PC-3 (cell line): Measurements from ENCODE around the gene DPYSL3.

Source experiments
- EZH2 ChIP-seq: fragments of 300-600 bp; sonication (generic); IDR thresholded peaks from one replicate; pipeline ENCODE4 v1.6.1; 2017; ENCODE audit warnings: antibody characterized with exemption, mild to moderate bottlenecking, low read length; ENCODE audit not compliant: unreplicated experiment
- TF ChIP-seq, protein P1 (sequence below): fragments of 300-600 bp; sonication (generic); conservative IDR thresholded peaks from 2 replicates; pipeline ENCODE4 v1.5.1; 2017; ENCODE audit warnings: antibody characterized with exemption, low read depth, mild to moderate bottlenecking, low read length

DNA sequence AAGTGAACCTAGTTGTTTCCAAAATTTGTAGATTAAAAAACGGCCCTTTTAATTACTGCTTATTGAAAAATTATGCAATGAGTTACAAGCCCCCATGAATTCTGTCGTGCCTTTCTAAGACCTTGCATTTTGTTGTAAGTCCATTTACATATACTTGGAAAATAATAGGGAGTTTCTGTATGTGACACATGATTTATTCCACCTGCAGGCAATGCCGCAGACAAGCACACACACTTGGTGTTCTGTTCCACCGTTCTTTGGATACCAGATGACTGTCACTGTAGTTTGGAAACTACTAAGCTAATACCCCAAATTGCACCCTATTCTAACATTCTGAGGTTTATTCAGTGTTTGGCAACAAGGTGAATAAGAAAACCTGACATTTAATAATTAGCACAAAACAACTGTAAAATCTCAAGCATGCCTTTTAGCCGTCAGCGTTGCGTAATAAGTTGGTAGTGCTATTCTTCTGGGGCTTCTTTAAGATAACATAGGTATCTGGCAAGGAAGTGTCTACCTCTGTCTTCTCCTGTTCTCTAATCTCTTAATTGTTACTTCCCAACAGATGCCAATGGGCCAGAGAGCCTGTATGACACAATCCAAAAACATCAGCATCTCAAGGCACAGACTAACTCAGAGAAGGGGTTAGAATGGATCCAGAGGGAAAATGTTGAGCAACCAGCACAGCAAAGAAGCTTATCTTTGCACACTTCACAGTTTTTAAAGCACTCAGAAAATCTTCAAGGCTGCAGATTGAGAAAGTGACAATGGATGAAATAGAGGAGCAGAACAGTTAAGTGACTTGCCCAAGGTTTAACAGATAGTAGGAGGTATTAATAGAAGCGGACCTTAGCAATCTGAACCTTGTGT is 48.2 kb upstream of the DPYSL3 start:
- TF ChIP-seq, protein P1, sequence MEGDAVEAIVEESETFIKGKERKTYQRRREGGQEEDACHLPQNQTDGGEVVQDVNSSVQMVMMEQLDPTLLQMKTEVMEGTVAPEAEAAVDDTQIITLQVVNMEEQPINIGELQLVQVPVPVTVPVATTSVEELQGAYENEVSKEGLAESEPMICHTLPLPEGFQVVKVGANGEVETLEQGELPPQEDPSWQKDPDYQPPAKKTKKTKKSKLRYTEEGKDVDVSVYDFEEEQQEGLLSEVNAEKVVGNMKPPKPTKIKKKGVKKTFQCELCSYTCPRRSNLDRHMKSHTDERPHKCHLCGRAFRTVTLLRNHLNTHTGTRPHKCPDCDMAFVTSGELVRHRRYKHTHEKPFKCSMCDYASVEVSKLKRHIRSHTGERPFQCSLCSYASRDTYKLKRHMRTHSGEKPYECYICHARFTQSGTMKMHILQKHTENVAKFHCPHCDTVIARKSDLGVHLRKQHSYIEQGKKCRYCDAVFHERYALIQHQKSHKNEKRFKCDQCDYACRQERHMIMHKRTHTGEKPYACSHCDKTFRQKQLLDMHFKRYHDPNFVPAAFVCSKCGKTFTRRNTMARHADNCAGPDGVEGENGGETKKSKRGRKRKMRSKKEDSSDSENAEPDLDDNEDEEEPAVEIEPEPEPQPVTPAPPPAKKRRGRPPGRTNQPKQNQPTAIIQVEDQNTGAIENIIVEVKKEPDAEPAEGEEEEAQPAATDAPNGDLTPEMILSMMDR, result no peak
- no peak for TF ChIP-seq EZH2
